ENCODE results near the gene PRKAG3.
A peak's percentile ranks its signal among the peaks of the same experiment; 100 is the strongest.

Gene PRKAG3

GRCh38 chr2:218810256-218810655, 21.3 kb downstream of the PRKAG3 start:
- no peak for DNase-seq
- H3K27ac ChIP-seq (ENCODE audit: low read depth, low read length), result no peak overlapping the region
- H3K4me2 ChIP-seq (ENCODE audit: low read length), result no peak overlapping the region

DNA sequence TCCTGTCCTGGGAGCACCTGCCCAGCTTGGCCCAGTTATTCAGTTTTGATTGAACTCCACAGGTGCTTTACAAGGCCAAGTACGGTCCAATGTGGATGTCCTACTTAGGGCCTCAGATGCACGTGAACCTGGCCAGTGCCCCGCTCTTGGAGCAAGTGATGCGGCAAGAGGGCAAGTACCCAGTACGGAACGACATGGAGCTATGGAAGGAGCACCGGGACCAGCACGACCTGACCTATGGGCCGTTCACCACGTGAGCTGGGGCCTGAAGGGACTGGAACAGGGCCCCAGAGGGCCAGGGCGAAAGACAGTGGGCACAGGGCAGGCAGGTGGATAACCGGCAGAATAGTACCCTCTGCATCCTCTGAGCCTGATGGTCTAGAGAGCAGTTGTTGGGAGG, 22.1 kb downstream of the PRKAG3 start:
- Histone ChIP-seq H3K79me2 (ENCODE audit: control insufficient read depth, insufficient read depth, low read length) (no peaks in the 10 kb centered on the region), H3K56ac (ENCODE audit: low read length) (no peak overlapping the region), H3K9ac (ENCODE audit: low read length) (no peak overlapping the region), H3K23ac (ENCODE audit: low read length) (no peak overlapping the region), H3K27ac (ENCODE audit: low read depth, low read length) (no peak overlapping the region), H2BK15ac (replicated peaks; ENCODE audit: low read depth) (no peak overlapping the region), H2BK5ac (ENCODE audit: low read length) (no peak overlapping the region), H3K4me2 (ENCODE audit: low read length) (no peak overlapping the region), H3K36me3 (ENCODE audit: control insufficient read depth, insufficient read depth, low read length) (no peaks in the 10 kb centered on the region), H3K4me3 (ENCODE audit: low read length) (no peak overlapping the region), H3K79me1 (ENCODE audit: low read length) (no peaks in the 10 kb centered on the region), H2BK120ac (ENCODE audit: low read depth, low read length) (no peak overlapping the region), H2AK5ac (ENCODE audit: low read length) (no peak overlapping the region), H3K4ac (ENCODE audit: low read depth, low read length) (no peak overlapping the region), H4K5ac (ENCODE audit: low read length) (no peak overlapping the region), H4K8ac (ENCODE audit: low read depth, low read length) (no peak overlapping the region), H3K18ac (ENCODE audit: low read length) (no peak overlapping the region), H3K4me1 (ENCODE audit: control insufficient read depth, low read depth, low read length) (peaks cover 3% of the 10 kb centered on the region), H3K27me3 (ENCODE audit: insufficient read depth, low read length, poor library complexity) (no peaks in the 10 kb centered on the region)
- no CpG with 5 or more reads among the region's 12 CpGs for WGBS (ENCODE audit: extremely low coverage, insufficient coverage, low lambda C conversion rate)
- no peak for DNase-seq

More at GRCh38 chr2:218810256-218810655, 21.3 kb downstream of the PRKAG3 start:
- no peak overlapping the region for H3K56ac ChIP-seq (ENCODE audit: low read length)
- WGBS (ENCODE audit: extremely low coverage, insufficient coverage, low lambda C conversion rate), result no CpG with 5 or more reads among the region's 2 CpGs
- no peak overlapping the region for H2BK15ac ChIP-seq (replicated peaks; ENCODE audit: low read depth)
- no peak overlapping the region for H2AK5ac ChIP-seq (ENCODE audit: low read length)
- H3K4me3 ChIP-seq (ENCODE audit: low read length), result no peak overlapping the region
- no peaks in the 10 kb centered on the region for H3K36me3 ChIP-seq (ENCODE audit: control insufficient read depth, insufficient read depth, low read length)
- H4K5ac ChIP-seq (ENCODE audit: low read length), result no peak overlapping the region
- H3K18ac ChIP-seq (ENCODE audit: low read length), result no peak overlapping the region
- H3K27me3 ChIP-seq (ENCODE audit: insufficient read depth, low read length, poor library complexity), result no peaks in the 10 kb centered on the region
- peaks cover 3% of the 10 kb centered on the region for H3K4me1 ChIP-seq (ENCODE audit: control insufficient read depth, low read depth, low read length)
- H3K79me2 ChIP-seq (ENCODE audit: control insufficient read depth, insufficient read depth, low read length), result no peaks in the 10 kb centered on the region
- H3K4ac ChIP-seq (ENCODE audit: low read depth, low read length), result no peak overlapping the region
- H3K9ac ChIP-seq (ENCODE audit: low read length), result no peak overlapping the region
- no peak overlapping the region for H4K8ac ChIP-seq (ENCODE audit: low read depth, low read length)
- H2BK120ac ChIP-seq (ENCODE audit: low read depth, low read length), result no peak overlapping the region
- no peak overlapping the region for H3K23ac ChIP-seq (ENCODE audit: low read length)
- H2BK5ac ChIP-seq (ENCODE audit: low read length), result no peak overlapping the region
- H3K79me1 ChIP-seq (ENCODE audit: low read length), result no peaks in the 10 kb centered on the region

DNA sequence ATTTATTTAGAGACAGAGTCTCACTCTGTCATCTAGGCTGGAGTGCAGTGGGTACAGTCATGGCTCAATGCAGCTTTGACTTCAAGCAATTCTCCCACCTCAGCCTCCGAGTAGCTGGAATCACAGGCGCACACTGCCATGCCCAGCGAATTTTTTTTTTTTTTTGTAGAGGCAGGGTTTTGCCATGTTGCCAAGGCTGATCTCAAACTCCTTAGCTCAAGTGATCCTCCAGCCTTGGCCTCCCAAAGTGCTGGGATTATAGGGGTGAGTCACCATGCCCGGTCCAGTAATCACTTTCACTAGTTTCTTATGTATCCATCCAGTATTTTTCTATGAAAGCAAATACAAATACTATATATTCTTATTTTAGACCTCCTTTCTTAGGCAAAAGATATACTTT, 24.0 kb downstream of the PRKAG3 start:
- Histone ChIP-seq H2BK5ac (ENCODE audit: low read length) (no peak overlapping the region), H3K4me1 (ENCODE audit: control insufficient read depth, low read depth, low read length) (peaks cover 3% of the 10 kb centered on the region), H3K4ac (ENCODE audit: low read depth, low read length) (no peak overlapping the region), H3K23ac (ENCODE audit: low read length) (no peak overlapping the region), H3K79me2 (ENCODE audit: control insufficient read depth, insufficient read depth, low read length) (no peaks in the 10 kb centered on the region), H3K4me2 (ENCODE audit: low read length) (no peak overlapping the region), H3K9ac (ENCODE audit: low read length) (no peak overlapping the region), H4K5ac (ENCODE audit: low read length) (no peak overlapping the region), H3K27ac (ENCODE audit: low read depth, low read length) (no peak overlapping the region), H2BK15ac (replicated peaks; ENCODE audit: low read depth) (no peak overlapping the region), H3K36me3 (ENCODE audit: control insufficient read depth, insufficient read depth, low read length) (no peaks in the 10 kb centered on the region), H4K8ac (ENCODE audit: low read depth, low read length) (no peak overlapping the region), H3K18ac (ENCODE audit: low read length) (no peak overlapping the region), H2AK5ac (ENCODE audit: low read length) (no peak overlapping the region), H3K27me3 (ENCODE audit: insufficient read depth, low read length, poor library complexity) (no peaks in the 10 kb centered on the region), H3K56ac (ENCODE audit: low read length) (no peak overlapping the region), H3K4me3 (ENCODE audit: low read length) (no peak overlapping the region), H3K79me1 (ENCODE audit: low read length) (no peaks in the 10 kb centered on the region), H2BK120ac (ENCODE audit: low read depth, low read length) (no peak overlapping the region)
- DNase-seq, result no peak
- WGBS (ENCODE audit: extremely low coverage, insufficient coverage, low lambda C conversion rate), result no CpG with 5 or more reads among the region's 4 CpGs

DNA sequence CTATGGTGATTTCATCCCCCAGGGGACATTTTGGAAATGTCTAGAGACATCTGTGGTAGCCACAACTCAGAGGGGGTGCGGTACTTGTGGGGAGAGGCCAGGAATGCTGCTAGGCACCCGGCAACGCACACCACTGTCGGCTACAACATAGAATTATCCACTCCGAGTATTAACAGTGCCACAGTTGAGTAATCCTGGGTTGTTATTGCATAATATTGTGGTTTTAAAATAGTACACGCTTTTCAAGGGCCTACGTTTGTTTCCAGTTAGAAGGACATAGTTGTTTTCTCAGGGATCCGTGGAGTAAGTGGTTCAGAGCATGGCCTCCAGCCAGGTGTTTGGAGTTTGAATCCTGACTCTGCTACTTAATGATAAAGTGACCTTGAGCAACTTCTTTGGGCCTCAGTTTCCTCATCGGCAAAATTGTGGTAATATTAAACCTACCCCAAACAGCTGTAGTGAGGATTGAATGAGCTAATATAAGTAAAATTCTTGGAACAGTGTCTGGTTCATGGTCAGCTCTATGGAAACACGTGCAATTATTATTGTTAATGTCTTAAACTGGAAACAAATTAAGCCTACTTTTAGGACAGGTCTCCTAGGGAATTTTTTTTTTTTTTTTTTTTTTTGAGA, 25.1 kb downstream of the PRKAG3 start:
- Histone ChIP-seq H3K23ac (ENCODE audit: low read length) (no peak overlapping the region), H2BK5ac (ENCODE audit: low read length) (no peak overlapping the region), H3K4ac (ENCODE audit: low read depth, low read length) (peak overlapping the region; percentile 71), H4K8ac (ENCODE audit: low read depth, low read length) (no peak overlapping the region), H3K4me3 (ENCODE audit: low read length) (no peak overlapping the region), H3K9ac (ENCODE audit: low read length) (no peak overlapping the region), H2BK120ac (ENCODE audit: low read depth, low read length) (no peak overlapping the region), H3K27ac (ENCODE audit: low read depth, low read length) (no peak overlapping the region), H3K27me3 (ENCODE audit: insufficient read depth, low read length, poor library complexity) (no peaks in the 10 kb centered on the region), H3K79me2 (ENCODE audit: control insufficient read depth, insufficient read depth, low read length) (no peaks in the 10 kb centered on the region), H3K18ac (ENCODE audit: low read length) (peak overlapping the region; percentile 60), H3K4me2 (ENCODE audit: low read length) (no peak overlapping the region), H3K79me1 (ENCODE audit: low read length) (no peaks in the 10 kb centered on the region), H2AK5ac (ENCODE audit: low read length) (no peak overlapping the region), H4K5ac (ENCODE audit: low read length) (no peak overlapping the region), H3K36me3 (ENCODE audit: control insufficient read depth, insufficient read depth, low read length) (no peaks in the 10 kb centered on the region), H2BK15ac (replicated peaks; ENCODE audit: low read depth) (peak overlapping the region; percentile 85), H3K56ac (ENCODE audit: low read length) (no peak overlapping the region), H3K4me1 (ENCODE audit: control insufficient read depth, low read depth, low read length) (peaks cover 3% of the 10 kb centered on the region)
- no CpG with 5 or more reads among the region's 10 CpGs for WGBS (ENCODE audit: extremely low coverage, insufficient coverage, low lambda C conversion rate)
- peak; percentile 25 for DNase-seq

DNA sequence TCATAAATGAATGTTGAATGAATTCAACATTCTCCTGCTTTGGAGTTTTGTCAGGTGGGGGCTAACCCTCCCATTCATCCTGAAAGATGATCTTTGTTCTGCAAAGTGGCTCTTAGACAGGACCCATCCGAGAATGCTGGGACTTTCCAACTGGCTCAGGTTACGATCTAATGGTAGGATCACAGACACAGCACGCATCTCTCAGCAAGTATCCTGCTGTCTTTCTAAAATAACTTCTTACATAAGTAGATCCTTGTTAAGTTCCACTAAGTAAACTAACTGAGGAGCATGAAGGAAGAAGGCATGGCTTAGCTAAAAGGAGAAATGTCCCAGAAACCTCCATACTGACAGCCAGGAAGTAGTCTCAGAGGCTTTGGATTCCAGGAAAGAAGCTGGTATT, 26.0 kb downstream of the PRKAG3 start:
- Histone ChIP-seq H3K79me1 (ENCODE audit: low read length) (no peaks in the 10 kb centered on the region), H3K4me3 (ENCODE audit: low read length) (no peak overlapping the region), H4K8ac (ENCODE audit: low read depth, low read length) (no peak overlapping the region), H3K56ac (ENCODE audit: low read length) (no peak overlapping the region), H3K4me2 (ENCODE audit: low read length) (no peak overlapping the region), H3K23ac (ENCODE audit: low read length) (no peak overlapping the region), H2AK5ac (ENCODE audit: low read length) (no peak overlapping the region), H3K4me1 (ENCODE audit: control insufficient read depth, low read depth, low read length) (peaks cover 3% of the 10 kb centered on the region), H3K36me3 (ENCODE audit: control insufficient read depth, insufficient read depth, low read length) (no peaks in the 10 kb centered on the region), H2BK15ac (replicated peaks; ENCODE audit: low read depth) (no peak overlapping the region), H3K9ac (ENCODE audit: low read length) (no peak overlapping the region), H3K79me2 (ENCODE audit: control insufficient read depth, insufficient read depth, low read length) (no peaks in the 10 kb centered on the region), H3K27me3 (ENCODE audit: insufficient read depth, low read length, poor library complexity) (no peaks in the 10 kb centered on the region), H4K5ac (ENCODE audit: low read length) (no peak overlapping the region), H3K27ac (ENCODE audit: low read depth, low read length) (no peak overlapping the region), H2BK5ac (ENCODE audit: low read length) (no peak overlapping the region), H3K18ac (ENCODE audit: low read length) (no peak overlapping the region), H3K4ac (ENCODE audit: low read depth, low read length) (no peak overlapping the region), H2BK120ac (ENCODE audit: low read depth, low read length) (no peak overlapping the region)
- WGBS (ENCODE audit: extremely low coverage, insufficient coverage, low lambda C conversion rate), result no CpG with 5 or more reads among the region's 3 CpGs
- peak; percentile 43 for DNase-seq

GRCh38 chr2:218804817-218805216, 26.8 kb downstream of the PRKAG3 start:
- no peak overlapping the region for H2BK5ac ChIP-seq (ENCODE audit: low read length)
- H3K56ac ChIP-seq (ENCODE audit: low read length), result no peak overlapping the region
- no peak overlapping the region for H4K5ac ChIP-seq (ENCODE audit: low read length)
- H3K4me3 ChIP-seq (ENCODE audit: low read length), result no peak overlapping the region
- no peak overlapping the region for H2BK15ac ChIP-seq (replicated peaks; ENCODE audit: low read depth)
- no peak for DNase-seq
- H3K79me1 ChIP-seq (ENCODE audit: low read length), result no peaks in the 10 kb centered on the region
- H3K23ac ChIP-seq (ENCODE audit: low read length), result no peak overlapping the region
- H3K27ac ChIP-seq (ENCODE audit: low read depth, low read length), result no peak overlapping the region
- no peak overlapping the region for H3K4me2 ChIP-seq (ENCODE audit: low read length)
- H3K27me3 ChIP-seq (ENCODE audit: insufficient read depth, low read length, poor library complexity), result no peaks in the 10 kb centered on the region
- H3K36me3 ChIP-seq (ENCODE audit: control insufficient read depth, insufficient read depth, low read length), result no peaks in the 10 kb centered on the region
- no peak overlapping the region for H3K4ac ChIP-seq (ENCODE audit: low read depth, low read length)
- H2BK120ac ChIP-seq (ENCODE audit: low read depth, low read length), result no peak overlapping the region
- no peak overlapping the region for H4K8ac ChIP-seq (ENCODE audit: low read depth, low read length)
- H3K79me2 ChIP-seq (ENCODE audit: control insufficient read depth, insufficient read depth, low read length), result no peaks in the 10 kb centered on the region
- no peak overlapping the region for H2AK5ac ChIP-seq (ENCODE audit: low read length)
- H3K18ac ChIP-seq (ENCODE audit: low read length), result no peak overlapping the region
- peaks cover 5% of the 10 kb centered on the region for H3K4me1 ChIP-seq (ENCODE audit: control insufficient read depth, low read depth, low read length)
- WGBS (ENCODE audit: extremely low coverage, insufficient coverage, low lambda C conversion rate), result no CpG with 5 or more reads among the region's 1 CpG
- H3K9ac ChIP-seq (ENCODE audit: low read length), result no peak overlapping the region

Data from mesendoderm (in vitro differentiated cells).